Thymus (tissue), 11 donors: ENCODE results near the gene KRT37. TPM values are rescaled to one million over a fixed set of nuclear protein-coding genes. Genes with fewer than 3 reads are reported as not detected.
"Not testable (repeated sequence)": the region's sequence is repeated elsewhere in the genome, so short reads cannot be mapped to it uniquely, and the experiment has no call there.

Experiments
- DNase-seq, 9 donors: peaks; one replicate each; pipeline ENCODE4 v3.0.0-alpha.2; 2013; ENCODE audit warnings: low spot score in 9 of 9, low read depth in 6 of 9, missing footprints in 1 of 9
- H3K27ac ChIP-seq, 2 donors: one replicate each; pipeline ENCODE4 v1.5.1; 2013; ENCODE audit warnings: control low read depth in 1 of 2, low read depth in 1 of 2, low read length in 1 of 2, mild to moderate bottlenecking in 1 of 2, moderate library complexity in 1 of 2
- H3K27me3 ChIP-seq, 2 donors: one replicate each; pipeline ENCODE4 v1.5.1; 2013; ENCODE audit warnings: low read length in 1 of 2; ENCODE audit not compliant: control insufficient read depth in 2 of 2, insufficient read depth in 1 of 2
- H3K36me3 ChIP-seq, 2 donors: one replicate each; pipeline ENCODE4 v1.5.1; 2013; ENCODE audit warnings: low read length in 1 of 2, mild to moderate bottlenecking in 1 of 2, moderate library complexity in 1 of 2; ENCODE audit not compliant: control insufficient read depth in 2 of 2, insufficient read depth in 2 of 2
- H3K4me1 ChIP-seq, 2 donors: one replicate each; pipeline ENCODE4 v1.5.1; 2013; ENCODE audit warnings: low read length in 2 of 2; ENCODE audit not compliant: control insufficient read depth in 2 of 2, insufficient read depth in 2 of 2
- H3K4me3 ChIP-seq, 2 donors: one replicate each; pipeline ENCODE4 v1.5.1; 2013; ENCODE audit warnings: low read length in 2 of 2, control low read depth in 1 of 2, mild to moderate bottlenecking in 1 of 2
- H3K9me3 ChIP-seq, 2 donors: one replicate each; pipeline ENCODE4 v1.5.1; 2013; ENCODE audit warnings: low read length in 1 of 2, mild to moderate bottlenecking in 1 of 2; ENCODE audit not compliant: control insufficient read depth in 2 of 2, insufficient read depth in 1 of 2
- WGBS: extraction: QIAGEN DNeasy Blood & Tissue Kit; methylation state at CpG from one replicate; pipeline ENCODE4 v1.1.7; 2013; 5-methylcytosine and 5-hydroxymethylcytosine counted together
- polyA plus RNA-seq: library from polyadenylated mRNA; stranded (reverse); fragments of 200-250 nt; gene quantifications from one replicate; pipeline ENCODE4 v1.2.3, GENCODE V29; 2013
- total RNA-seq: library from RNA; stranded (reverse); fragments of 120-200 nt; gene quantifications from one replicate; pipeline ENCODE4 v1.2.4, GENCODE V29; 2013
- donor health status: healthy.

KRT37 gene
- total and polyA plus RNA-seq, 2 donors, result 0.19 to 0.34 TPM

DNA sequence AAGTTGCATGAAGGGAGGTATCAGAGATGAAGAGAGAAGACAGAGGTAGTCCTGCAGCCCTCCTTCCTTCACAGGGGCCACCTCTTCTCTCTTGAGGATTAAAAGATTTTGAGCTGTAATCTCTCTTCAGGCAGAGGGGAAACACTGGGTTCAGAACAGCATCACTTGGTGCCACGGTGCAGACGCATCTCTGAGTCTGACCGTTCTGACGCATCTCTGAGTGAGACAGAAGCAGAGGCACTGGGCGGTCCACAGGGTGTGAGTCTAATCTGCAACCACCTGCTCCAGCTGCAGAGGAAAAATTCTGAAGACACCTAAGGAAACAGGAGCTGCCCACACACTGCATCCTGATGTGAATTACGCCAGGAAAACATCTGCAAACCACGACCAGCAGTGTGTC is 5.3 kb upstream of the KRT37 start:
- Histone ChIP-seq H3K4me3 (no peak overlapping the region), H3K27me3 (no peaks in the 10 kb centered on the region), H3K27ac (no peak overlapping the region), H3K36me3 (no peaks in the 10 kb centered on the region), H3K4me1 (no peaks in the 10 kb centered on the region), H3K9me3 (no peaks in the 10 kb centered on the region)
- DNase-seq, result no peak
- 80% methylated on average over 7 of the region's 7 CpGs for WGBS

DNA sequence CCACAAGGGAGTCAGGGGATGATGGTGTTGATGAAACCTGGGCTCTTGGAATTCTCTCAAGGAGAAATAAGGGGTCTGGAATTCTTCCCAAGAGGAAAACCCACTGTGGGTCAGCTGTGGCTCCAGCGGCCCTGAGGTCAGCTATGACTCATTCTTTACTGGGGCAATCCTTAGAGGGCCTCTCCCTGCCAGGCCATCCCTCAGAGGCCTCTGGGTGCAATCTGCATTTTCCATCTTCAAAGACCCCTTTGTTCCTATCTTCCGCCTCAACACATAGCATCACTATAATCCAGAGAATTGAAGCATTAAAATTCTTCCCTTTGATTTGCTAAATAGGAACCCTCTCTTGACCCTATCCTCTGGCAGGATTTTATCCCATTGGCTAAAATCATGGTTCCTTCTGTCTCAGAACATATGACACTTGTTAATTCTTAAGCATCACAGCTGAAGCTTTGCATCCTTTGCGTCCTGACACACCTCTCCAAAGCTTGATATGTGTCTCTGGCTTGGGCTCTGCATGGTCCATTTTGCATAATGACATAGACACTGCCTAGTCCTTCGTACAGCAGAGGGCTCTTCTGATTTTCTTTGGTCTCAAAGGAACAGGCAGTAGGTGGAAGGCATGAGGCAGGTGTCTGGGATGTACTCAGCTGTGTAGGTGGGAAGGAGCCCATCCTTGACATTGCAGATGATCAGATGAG is 4.4 kb upstream of the KRT37 start:
- H3K4me3 ChIP-seq, result no peak overlapping the region
- H3K27me3 ChIP-seq, result no peaks in the 10 kb centered on the region
- H3K27ac ChIP-seq, result no peak overlapping the region
- no peaks in the 10 kb centered on the region for H3K36me3 ChIP-seq
- H3K4me1 ChIP-seq, result no peaks in the 10 kb centered on the region
- no peaks in the 10 kb centered on the region for H3K9me3 ChIP-seq
- WGBS, result 81% methylated on average over 4 of the region's 4 CpGs
- no peak for DNase-seq

DNA sequence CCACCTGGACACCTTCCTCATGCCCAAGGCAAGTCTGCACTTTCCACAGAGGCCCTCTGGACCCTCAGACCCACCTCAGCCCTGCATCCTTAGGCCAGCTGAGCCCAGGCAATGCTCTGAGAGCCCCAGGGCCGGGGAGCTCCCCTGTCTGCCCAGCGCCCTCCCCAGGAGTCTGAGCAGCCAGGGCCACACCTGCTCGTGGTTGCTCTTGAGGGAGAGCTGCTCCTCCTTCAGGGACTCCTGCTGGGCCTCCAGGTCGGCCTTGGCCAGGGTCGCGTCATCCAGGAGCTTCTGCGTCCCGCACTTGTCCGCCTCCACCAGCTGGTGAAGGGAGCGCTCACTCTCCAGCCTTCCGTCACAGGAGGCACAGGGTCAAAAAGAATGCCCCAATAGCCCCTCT is 1.8 kb downstream of the KRT37 start:
- WGBS, result 84% methylated on average over 11 of the region's 11 CpGs
- not testable (repeated sequence) for H3K9me3 ChIP-seq, H3K27me3 ChIP-seq, H3K36me3 ChIP-seq, H3K27ac ChIP-seq, DNase-seq, H3K4me1 ChIP-seq, H3K4me3 ChIP-seq

GRCh38 chr17:41421617-41422016 is 2.8 kb downstream of the KRT37 start:
- WGBS, result 78% methylated on average over 4 of the region's 4 CpGs

DNA sequence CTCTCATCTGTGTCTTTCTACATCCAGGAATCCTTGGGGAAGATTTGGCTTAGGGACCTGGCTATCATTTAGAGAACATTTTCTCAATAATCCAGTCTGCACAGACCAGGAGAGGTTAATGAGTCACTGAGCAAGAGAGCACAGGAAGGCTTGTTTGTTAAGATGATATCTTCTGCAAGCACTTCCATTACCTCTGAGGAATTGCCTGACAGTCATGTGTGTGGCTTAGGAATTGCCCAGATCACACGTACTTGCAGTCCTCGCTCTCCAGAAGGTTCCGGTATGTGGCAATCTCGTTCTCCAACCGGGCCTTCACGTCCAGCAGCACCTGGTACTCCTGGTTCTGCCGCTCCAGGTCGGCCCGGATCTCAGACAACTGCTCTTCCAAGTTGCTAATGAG is 3.3 kb downstream of the KRT37 start:
- Histone ChIP-seq H3K36me3 (no peaks in the 10 kb centered on the region), H3K27ac (no peak overlapping the region), H3K4me1 (peaks cover 0 to 10% of the 10 kb centered on the region in 2 donors), H3K4me3 (no peak overlapping the region), H3K27me3 (peaks cover 0 to 2% of the 10 kb centered on the region in 2 donors), H3K9me3 (no peaks in the 10 kb centered on the region)
- DNase-seq, result no peak
- WGBS, result 87% methylated on average over 9 of the region's 9 CpGs

More at GRCh38 chr17:41421617-41422016, 2.8 kb downstream of the KRT37 start:
- Histone ChIP-seq H3K4me1 (peaks cover 0 to 10% of the 10 kb centered on the region in 2 donors), H3K27me3 (peaks cover 0 to 2% of the 10 kb centered on the region in 2 donors), H3K27ac (no peak overlapping the region), H3K9me3 (no peaks in the 10 kb centered on the region), H3K36me3 (no peaks in the 10 kb centered on the region), H3K4me3 (no peak overlapping the region)
- DNase-seq, result no peak

GRCh38 chr17:41420134-41420533 is 4.3 kb downstream of the KRT37 start:
- Histone ChIP-seq H3K4me1 (peaks cover 0 to 10% of the 10 kb centered on the region in 2 donors), H3K36me3 (no peaks in the 10 kb centered on the region), H3K27ac (peak overlapping the region in 1 of 2 donors; percentile 8), H3K27me3 (peaks cover 0 to 2% of the 10 kb centered on the region in 2 donors), H3K4me3 (no peak overlapping the region), H3K9me3 (no peaks in the 10 kb centered on the region)
- no peak for DNase-seq
- 74% methylated on average over 4 of the region's 4 CpGs for WGBS

- H3K27me3 ChIP-seq, result peaks cover 0 to 2% of the 10 kb centered on the region in 2 donors
- no peak for DNase-seq
- peaks cover 0 to 10% of the 10 kb centered on the region in 2 donors for H3K4me1 ChIP-seq
- H3K27ac ChIP-seq, result peak overlapping the region in 1 of 2 donors; percentile 6
- no peaks in the 10 kb centered on the region for H3K9me3 ChIP-seq
- 78% methylated on average over 4 of the region's 4 CpGs for WGBS
- H3K4me3 ChIP-seq, result no peak overlapping the region
- no peaks in the 10 kb centered on the region for H3K36me3 ChIP-seq
These were observed 4.7 kb downstream of the KRT37 start for GRCh38 chr17:41419716-41420115.

DNA sequence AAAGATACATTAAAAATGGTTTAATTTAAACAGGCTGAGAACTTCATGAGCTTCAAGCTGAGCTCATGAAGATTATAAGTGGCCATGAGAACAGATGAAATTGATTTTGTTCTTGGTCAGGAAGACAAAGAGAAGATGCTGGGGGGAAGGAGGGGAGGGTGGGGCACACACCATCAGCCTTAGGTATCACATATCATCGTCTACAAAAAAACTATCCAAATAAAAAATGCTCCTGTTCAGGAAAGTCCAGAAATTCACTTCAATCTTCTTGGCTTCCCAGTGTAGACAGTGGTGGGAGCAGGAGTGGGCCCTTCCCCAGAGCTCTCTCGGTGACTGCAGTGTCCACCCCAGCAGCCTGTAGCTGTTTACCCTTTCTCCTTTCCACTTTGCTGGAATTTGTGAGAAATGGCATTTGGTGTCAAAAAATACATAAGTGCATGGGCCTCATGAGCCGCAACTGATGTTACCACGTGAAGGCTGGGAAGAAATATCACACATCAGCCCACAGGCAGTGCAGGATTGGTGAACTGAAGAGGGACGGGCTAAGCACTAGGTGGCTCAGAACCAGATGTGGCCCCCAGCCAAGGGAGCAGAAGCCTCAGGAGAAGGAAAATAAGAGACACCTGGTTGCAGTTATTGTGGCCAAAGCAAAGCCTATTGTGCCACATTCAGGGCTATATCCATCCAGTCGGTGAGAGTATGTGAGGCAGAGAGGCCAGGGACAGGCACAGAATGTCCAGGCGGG is 6.1 kb downstream of the KRT37 start:
- Histone ChIP-seq H3K27ac (no peak overlapping the region), H3K36me3 (no peaks in the 10 kb centered on the region), H3K4me3 (no peak overlapping the region), H3K27me3 (peaks cover 0 to 2% of the 10 kb centered on the region in 2 donors), H3K9me3 (no peaks in the 10 kb centered on the region), H3K4me1 (peaks cover 0 to 10% of the 10 kb centered on the region in 2 donors)
- 95% methylated on average over 7 of the region's 7 CpGs for WGBS
- no peak for DNase-seq

GRCh38 chr17:41417576-41418015 is 6.8 kb downstream of the KRT37 start:
- peaks cover 0 to 10% of the 10 kb centered on the region in 2 donors for H3K4me1 ChIP-seq
- WGBS, result 58% methylated on average over 4 of the region's 4 CpGs
- H3K9me3 ChIP-seq, result no peaks in the 10 kb centered on the region
- peak overlapping the region in 1 of 2 donors; percentile 37 for H3K27ac ChIP-seq
- H3K27me3 ChIP-seq, result peaks cover 0 to 2% of the 10 kb centered on the region in 2 donors
- H3K4me3 ChIP-seq, result no peak overlapping the region
- DNase-seq, result no peak
- H3K36me3 ChIP-seq, result no peaks in the 10 kb centered on the region
